Prostate gland (tissue), 2 donors: ENCODE data around the gene UBR4. TPM values are rescaled to one million over a fixed set of nuclear protein-coding genes. Genes with fewer than 3 reads are reported as not detected.

Experiments used
- DNase-seq: peaks from one replicate; pipeline ENCODE4 v3.0.0-alpha.2; 2019; ENCODE audit warnings: low spot score
- H3K27ac ChIP-seq, 2 donors: fragments of 200-600 bp; sonication (generic); 2 replicates each; pipeline ENCODE4 v1.5.1; 2017 to 2019
- H3K27me3 ChIP-seq: fragments of 200-600 bp; sonication (generic); replicated peaks from 2 replicates; pipeline ENCODE4 v1.5.1; 2019; ENCODE audit not compliant: insufficient read depth
- H3K36me3 ChIP-seq, 2 donors: fragments of 200-600 bp; sonication (generic); 1 replicate in 1 of 2; 2 replicates in 1 of 2; pipeline versions ENCODE4 v1.5.1 to v1.8.1; 2017 to 2019
- H3K4me1 ChIP-seq: fragments of 200-600 bp; sonication (generic); replicated peaks from 2 replicates; pipeline ENCODE4 v1.5.1; 2019
- H3K4me3 ChIP-seq, 2 donors: fragments of 200-600 bp; sonication (generic); 2 replicates each; pipeline ENCODE4 v1.5.1; 2017 to 2019
- H3K9me3 ChIP-seq: fragments of 200-600 bp; sonication (generic); 2 replicates; pipeline ENCODE4 v1.5.1; 2017
- POLR2A ChIP-seq: fragments of 450-650 bp; IDR thresholded peaks from one replicate; pipeline ENCODE4 v1.6.1; 2016; ENCODE audit warnings: antibody characterized with exemption, mild to moderate bottlenecking
- POLR2AphosphoS5 ChIP-seq: sonication (generic); formaldehyde crosslinking; IDR thresholded peaks from one replicate; pipeline ENCODE4 v1.6.1; 2017; ENCODE audit warnings: antibody characterized with exemption
- WGBS: methylation state at CpG from one replicate; pipeline ENCODE4 v1.1.5; 2018; 5-methylcytosine and 5-hydroxymethylcytosine counted together
- intact Hi-C: fragments of 100-400 bp; cut with DNase I; formaldehyde crosslinking; loops from one replicate; pipeline ENCODE4 v1.14.2; 2022
- total RNA-seq, 2 donors: library from RNA; depleted of rRNA; stranded (reverse); fragments of >200 nt; gene quantifications; one replicate each; pipeline ENCODE4 v1.1.0, GENCODE V29; 2016
- TF ChIP-seq, protein P1 (sequence below), 4 experiments: fragments of 200-600 bp in 2 of 4; fragments of 450-650 bp in 2 of 4; sonication (generic) in 2 of 4; IDR thresholded peaks; 1 replicate in 3 of 4; 2 replicates in 1 of 4; pipeline ENCODE4 v1.5.1; 2016 to 2019; ENCODE audit warnings: antibody characterized with exemption in 4 of 4, mild to moderate bottlenecking in 2 of 4, moderate library complexity in 2 of 4

UBR4 gene
- total RNA-seq, 2 donors from 2014 or later = 93.5 to 311 TPM

- peaks cover 45% of the 10 kb centered on the region for H3K4me1 ChIP-seq
- H3K27me3 ChIP-seq = no peaks in the 10 kb centered on the region
- 30% methylated on average over 17 of the region's 17 CpGs for WGBS
- intact Hi-C loops = no loop called here
- H3K36me3 ChIP-seq = no peaks in the 10 kb centered on the region
- peak; percentile 75 for DNase-seq
- peak overlapping the region; percentile 79 to 90 for H3K27ac ChIP-seq
- H3K9me3 ChIP-seq = no peaks in the 10 kb centered on the region
- no peak for TF ChIP-seq POLR2A
- TF ChIP-seq POLR2AphosphoS5 = peak; percentile 90
- no peak overlapping the region for H3K4me3 ChIP-seq
Observed at GRCh38 chr1:19067182-19067911, 142.7 kb downstream of the UBR4 start.

GRCh38 chr1:19066874-19067181 lies 143.2 kb downstream of the UBR4 start:
- WGBS = 36% methylated on average over 10 of the region's 10 CpGs
- H3K4me1 ChIP-seq = peaks cover 40% of the 10 kb centered on the region
- TF ChIP-seq POLR2AphosphoS5 = no peak
- TF ChIP-seq, protein P1, sequence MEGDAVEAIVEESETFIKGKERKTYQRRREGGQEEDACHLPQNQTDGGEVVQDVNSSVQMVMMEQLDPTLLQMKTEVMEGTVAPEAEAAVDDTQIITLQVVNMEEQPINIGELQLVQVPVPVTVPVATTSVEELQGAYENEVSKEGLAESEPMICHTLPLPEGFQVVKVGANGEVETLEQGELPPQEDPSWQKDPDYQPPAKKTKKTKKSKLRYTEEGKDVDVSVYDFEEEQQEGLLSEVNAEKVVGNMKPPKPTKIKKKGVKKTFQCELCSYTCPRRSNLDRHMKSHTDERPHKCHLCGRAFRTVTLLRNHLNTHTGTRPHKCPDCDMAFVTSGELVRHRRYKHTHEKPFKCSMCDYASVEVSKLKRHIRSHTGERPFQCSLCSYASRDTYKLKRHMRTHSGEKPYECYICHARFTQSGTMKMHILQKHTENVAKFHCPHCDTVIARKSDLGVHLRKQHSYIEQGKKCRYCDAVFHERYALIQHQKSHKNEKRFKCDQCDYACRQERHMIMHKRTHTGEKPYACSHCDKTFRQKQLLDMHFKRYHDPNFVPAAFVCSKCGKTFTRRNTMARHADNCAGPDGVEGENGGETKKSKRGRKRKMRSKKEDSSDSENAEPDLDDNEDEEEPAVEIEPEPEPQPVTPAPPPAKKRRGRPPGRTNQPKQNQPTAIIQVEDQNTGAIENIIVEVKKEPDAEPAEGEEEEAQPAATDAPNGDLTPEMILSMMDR (IDR thresholded peaks at IDR 0.05) = no peak
- no peak for TF ChIP-seq POLR2A
- intact Hi-C loops = no loop called here
- H3K27me3 ChIP-seq = no peaks in the 10 kb centered on the region
- H3K4me3 ChIP-seq = no peak overlapping the region
- DNase-seq = no peak
- H3K36me3 ChIP-seq = no peaks in the 10 kb centered on the region
- no peaks in the 10 kb centered on the region for H3K9me3 ChIP-seq
- peak overlapping the region; percentile 79 to 90 for H3K27ac ChIP-seq

DNA sequence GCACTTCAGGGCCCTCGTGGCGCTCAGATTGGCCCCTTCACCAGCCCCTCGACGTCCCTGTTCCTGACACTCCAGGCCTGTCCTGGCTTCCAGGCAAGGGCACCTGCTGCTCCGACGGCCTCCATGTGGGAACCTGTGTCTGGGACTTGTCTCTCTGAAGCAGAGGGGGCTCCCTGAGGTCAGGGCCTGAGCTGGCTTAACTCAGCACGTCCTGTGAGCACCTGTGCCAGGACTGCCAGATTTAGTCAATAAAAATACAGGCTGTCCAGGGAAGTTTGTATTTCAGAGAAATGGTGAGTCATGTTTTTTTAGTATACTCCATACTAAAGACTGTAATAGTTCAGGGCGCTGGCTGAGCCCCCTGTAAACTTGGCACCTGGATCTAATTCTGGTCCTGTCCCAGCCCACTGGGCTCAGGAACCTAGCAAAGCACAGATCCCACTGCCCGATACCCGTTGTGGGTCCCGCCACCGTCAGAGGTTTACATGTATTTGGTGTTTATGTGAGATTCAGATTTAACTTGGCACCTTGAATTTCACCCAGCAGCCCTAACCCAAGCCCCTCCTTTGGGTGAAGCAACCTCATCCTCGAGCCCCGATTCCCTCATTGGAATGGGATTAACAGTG lies 143.7 kb downstream of the UBR4 start:
- intact Hi-C loops = no loop called here
- WGBS = 46% methylated on average over 12 of the region's 14 CpGs
- Histone ChIP-seq H3K27me3 (no peaks in the 10 kb centered on the region), H3K4me3 (no peak overlapping the region), H3K27ac (peak overlapping the region; percentile 79 to 90), H3K36me3 (no peaks in the 10 kb centered on the region), H3K9me3 (no peaks in the 10 kb centered on the region), H3K4me1 (peaks cover 35% of the 10 kb centered on the region)
- TF ChIP-seq POLR2AphosphoS5 (peak; percentile 80), POLR2A (peak; percentile 12)
- TF ChIP-seq, protein P1 (IDR thresholded peaks at IDR 0.05) = no peak
- peak; percentile 68 for DNase-seq

GRCh38 chr1:19065526-19066247 lies 144.4 kb downstream of the UBR4 start:
- WGBS = 71% methylated on average over 16 of the region's 16 CpGs
- H3K27ac ChIP-seq = peak overlapping the region; percentile 79 to 90
- no peaks in the 10 kb centered on the region for H3K36me3 ChIP-seq
- H3K27me3 ChIP-seq = no peaks in the 10 kb centered on the region
- no peak overlapping the region for H3K4me3 ChIP-seq
- intact Hi-C loops = no loop called here
- TF ChIP-seq, protein P1 (IDR thresholded peaks at IDR 0.05) = no peak
- TF ChIP-seq POLR2A (no peak), POLR2AphosphoS5 (no peak)
- peaks cover 32% of the 10 kb centered on the region for H3K4me1 ChIP-seq
- H3K9me3 ChIP-seq = no peaks in the 10 kb centered on the region
- DNase-seq = no peak

GRCh38 chr1:19064906-19065450 lies 145.1 kb downstream of the UBR4 start:
- WGBS = 72% methylated on average over 12 of the region's 16 CpGs
- Histone ChIP-seq H3K4me3 (no peak overlapping the region), H3K27me3 (no peaks in the 10 kb centered on the region), H3K36me3 (no peaks in the 10 kb centered on the region), H3K9me3 (no peaks in the 10 kb centered on the region), H3K27ac (peak overlapping the region; percentile 79 to 90), H3K4me1 (peaks cover 32% of the 10 kb centered on the region)
- intact Hi-C loops = no loop called here
- no peak for DNase-seq
- no peak for TF ChIP-seq POLR2A
- TF ChIP-seq, protein P1 (IDR thresholded peaks at IDR 0.05) = no peak
- no peak for TF ChIP-seq POLR2AphosphoS5
